Loucy (cell line): ENCODE results near the gene CPXM2.

Experiments used
- CTCF ChIP-seq: fragments of 200-600 bp; sonication (generic); conservative IDR thresholded peaks from 2 replicates; pipeline ENCODE4 v1.5.1; 2014; ENCODE audit warnings: mild to moderate bottlenecking, antibody characterized with exemption, low read length
- EZH2phosphoT487 ChIP-seq: fragments of 200-600 bp; IDR thresholded peaks from 2 replicates; pipeline ENCODE4 v1.6.1; 2018; ENCODE audit warnings: antibody characterized with exemption, mild to moderate bottlenecking, moderate library complexity, borderline replicate concordance

- no peak for TF ChIP-seq CTCF
- no peak for TF ChIP-seq EZH2phosphoT487
These were observed 22.6 kb downstream of the CPXM2 start for GRCh38 chr10:123869020-123869414.
